HK-2 (cell line): ENCODE measurements around the gene UQCR11.
A peak's percentile ranks its signal among the peaks of the same experiment; 100 is the strongest.

Source experiments
- DNase-seq: peaks from one replicate; pipeline ENCODE4 v3.0.0-alpha.2; 2018; ENCODE audit not compliant: unreplicated experiment

Gene UQCR11

DNA sequence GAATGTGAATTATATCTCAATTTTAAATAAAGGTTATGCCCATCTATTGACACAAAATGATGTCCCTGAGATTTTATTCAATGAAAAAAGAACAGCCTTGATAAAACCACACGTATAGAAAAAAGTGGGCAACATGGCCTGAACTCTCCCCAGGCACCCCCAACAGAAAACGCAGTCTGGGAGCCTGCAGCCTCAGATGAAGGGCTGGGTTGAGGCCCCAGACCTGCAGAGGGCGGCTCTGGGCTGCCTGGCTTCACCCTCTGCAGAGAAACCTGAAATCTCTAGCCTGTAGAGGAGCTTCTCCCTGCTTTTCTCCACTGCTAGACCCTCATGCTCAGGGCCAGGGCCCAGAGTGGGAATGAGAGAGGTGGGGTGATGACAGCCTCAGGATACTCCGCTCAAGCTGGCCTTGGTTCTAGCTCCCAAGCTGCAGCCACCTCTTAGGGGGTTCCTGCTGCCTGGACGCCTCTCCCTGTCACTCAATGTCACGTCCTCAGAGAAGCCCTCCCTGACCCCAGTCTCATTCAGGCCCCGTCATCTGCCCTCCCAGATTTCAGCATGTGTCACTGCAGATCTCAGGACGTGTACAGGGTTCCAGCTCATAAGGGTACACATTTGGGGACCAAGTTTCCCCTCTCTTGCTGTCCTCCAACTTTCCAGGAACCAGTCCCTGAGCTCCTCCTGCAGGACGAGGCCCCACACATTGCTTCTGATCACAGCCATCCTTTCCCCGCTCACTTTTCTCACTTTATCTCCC is 14.4 kb downstream of the UQCR11 start:
- peak; percentile 42 for DNase-seq

DNA sequence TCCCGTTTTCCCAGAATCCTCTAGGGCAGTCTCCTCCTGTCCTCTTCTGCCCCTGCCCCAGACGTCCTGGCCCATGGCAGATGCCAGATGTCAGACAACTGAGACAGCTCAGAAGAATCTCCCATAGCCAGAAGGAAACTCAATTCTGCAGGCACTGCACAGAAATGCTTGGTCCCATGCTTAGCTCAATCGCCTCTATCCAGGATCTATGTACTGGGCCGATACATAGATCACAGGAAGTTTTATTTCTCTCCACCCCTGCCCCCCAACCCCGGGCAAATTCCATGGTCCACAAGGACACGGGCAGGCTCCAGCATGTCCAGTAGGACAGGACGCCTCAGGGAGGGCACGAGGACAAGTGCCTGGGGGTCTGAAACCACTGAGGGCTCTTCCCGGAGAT is 17.4 kb downstream of the UQCR11 start:
- no peak for DNase-seq

DNA sequence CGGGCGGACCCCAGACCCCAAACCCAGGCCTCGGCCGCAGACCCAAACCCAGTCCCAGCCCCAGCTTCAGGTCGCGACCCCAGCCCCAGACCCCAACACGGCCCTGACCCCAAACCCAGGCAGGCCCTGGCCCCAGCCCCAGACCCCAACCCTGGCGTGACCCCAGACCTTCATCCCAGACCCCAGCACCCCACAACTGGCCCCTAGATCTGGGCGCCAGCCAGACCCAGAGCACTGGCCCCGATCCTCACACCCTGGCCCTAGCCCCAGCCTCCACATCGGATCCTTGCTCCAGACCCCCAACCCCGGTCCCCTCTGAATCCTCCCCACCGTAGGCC is 20.1 kb downstream of the UQCR11 start:
- no peak for DNase-seq

DNA sequence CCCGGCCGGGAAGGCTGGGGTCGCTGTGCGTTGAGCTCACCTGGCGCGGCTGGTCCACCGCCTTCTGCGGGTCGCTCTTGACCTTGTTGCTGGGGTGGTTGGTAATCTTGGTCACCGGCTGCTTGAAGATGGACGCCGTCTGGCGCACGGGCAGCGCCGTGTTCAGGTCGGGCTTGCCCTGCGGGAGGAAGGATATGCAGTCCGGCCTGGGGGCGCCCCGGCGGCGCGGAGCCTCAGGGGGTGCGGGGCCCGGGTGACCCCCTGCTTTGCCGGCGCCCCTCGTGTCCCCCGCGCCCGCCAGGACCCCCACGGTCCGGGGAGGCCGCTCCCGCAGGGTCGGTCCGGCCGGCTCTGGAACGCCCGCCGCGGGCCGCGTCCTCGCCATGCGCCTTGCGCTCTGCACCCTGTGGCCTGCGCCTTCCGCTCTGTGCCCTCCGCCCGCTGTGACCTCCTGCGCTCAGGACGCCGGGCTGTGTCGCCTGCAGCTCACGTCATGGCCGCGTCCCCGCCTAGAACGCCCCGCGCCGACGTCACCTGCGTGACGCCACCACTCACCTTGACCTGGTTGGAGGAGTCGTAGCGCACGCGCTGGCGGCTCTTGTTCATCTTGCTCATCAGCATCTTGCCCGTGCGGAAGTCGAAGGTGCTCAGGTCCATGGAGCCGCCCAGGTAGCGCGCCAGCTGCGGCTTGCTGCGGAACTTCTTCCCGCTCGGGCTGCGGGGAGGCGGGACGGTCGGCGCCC is 20.6 kb downstream of the UQCR11 start:
- DNase-seq = no peak

DNA sequence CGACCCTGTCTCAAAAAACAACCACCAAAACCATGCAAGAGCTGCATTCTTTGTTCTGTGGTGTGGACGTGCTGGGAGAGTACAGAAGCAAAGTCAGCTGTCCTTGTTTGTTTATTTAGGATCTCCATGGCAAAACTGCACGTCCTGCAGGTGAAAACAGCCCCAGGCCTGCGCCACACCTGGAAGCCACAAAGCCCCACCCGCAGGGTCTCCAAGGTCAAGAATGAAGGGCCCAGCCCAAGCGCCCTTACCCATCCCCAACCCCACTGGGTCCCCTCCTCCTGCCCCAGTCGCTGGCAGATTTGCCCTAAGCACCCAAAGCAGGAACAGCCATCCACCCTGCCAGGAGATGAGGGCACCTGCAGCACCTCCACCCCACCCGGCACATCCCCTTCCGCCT is 23.1 kb downstream of the UQCR11 start:
- no peak for DNase-seq

DNA sequence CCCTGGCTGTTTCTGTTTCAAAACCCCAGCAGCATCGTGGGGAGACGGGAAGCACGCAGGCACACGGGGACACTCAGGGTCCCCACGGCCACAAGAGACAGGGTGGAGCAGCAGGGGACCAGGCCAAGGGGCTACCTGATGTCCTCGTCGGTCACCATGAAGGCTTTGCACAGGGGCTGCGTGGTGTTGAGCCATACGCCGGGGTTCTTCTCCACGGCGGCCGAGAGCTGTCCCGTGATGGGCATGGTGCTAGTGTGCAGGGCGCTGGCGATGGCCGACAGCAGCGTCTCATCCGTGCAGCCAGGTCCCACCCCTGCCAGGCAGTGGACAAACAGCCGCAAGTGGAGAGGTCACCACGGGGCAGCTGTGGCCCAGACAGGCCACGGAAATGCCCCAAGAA is 24.3 kb downstream of the UQCR11 start:
- DNase-seq = no peak

DNA sequence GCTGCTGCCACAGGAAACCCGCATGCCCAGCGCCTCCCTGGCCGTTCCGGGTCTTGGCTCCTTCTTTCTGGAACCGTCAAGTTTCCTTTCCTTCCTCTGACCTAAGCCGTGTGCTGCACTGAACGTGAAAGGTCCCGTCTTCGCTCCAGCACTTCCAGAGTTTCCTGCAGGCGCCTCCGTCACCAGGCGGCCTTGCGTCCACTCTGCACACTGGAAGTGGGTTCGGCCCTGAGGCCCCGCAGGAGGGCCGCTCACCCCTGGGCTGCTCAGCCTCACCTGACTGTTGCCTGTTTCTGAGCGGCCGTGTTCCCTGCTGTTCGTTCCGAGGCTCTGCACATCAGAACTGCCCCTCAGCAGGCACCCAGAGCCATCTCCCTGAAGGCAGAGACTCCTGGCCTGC is 24.9 kb downstream of the UQCR11 start:
- no peak for DNase-seq

DNA sequence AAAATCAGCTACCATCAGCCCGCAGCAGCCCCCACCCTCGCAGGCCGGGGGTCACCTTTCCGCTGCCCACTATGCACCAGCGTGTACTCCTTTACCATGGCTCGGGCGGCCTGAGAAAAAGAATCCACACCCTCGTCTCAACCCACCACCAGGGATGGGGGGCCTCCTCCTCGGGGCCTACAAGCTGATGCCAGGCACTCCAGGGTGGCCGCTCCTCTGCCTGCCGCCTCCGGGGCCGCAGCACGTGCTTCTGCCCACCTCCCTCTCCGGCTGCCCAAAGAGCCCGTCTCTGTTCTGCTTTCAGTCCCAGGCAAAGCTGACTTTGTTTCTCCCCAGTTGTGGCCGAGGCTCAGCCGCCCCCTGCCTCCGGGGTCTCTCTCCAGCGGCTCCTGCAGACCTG is 26.0 kb downstream of the UQCR11 start:
- DNase-seq = no peak

DNA sequence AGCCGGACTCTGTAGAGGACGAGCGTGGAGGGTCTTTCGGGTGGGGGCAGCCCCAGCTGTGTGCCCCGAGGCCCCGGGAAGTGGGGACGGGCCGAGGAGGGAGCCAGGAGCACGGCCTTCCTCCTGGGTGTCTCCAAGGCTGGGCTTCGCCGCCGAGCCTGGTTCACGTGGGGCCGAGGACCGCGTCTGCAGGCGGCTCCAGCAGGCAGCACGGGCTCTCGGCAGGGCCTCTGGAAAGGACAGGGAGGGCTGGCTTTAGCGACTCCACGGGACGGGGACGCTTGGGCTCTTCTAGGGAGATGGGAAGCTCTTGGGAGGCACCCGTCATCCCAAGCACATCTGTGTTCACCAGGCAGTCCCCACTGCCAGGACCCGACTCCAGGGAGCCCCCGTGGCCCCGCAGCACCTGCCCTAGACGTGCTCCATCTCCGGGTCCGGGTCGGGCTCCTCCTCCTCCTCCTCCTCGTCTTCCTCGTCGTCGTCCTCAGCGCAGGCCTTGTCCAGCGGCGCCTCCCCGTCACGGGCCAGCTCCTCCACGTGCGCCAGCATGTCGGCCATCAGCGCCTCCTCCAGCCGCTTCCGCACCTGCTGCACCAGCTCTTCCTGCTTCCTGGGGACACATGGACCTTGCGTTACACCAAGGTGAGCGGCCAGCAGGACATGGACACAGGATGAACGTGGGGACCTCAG is 27.2 kb downstream of the UQCR11 start:
- no peak for DNase-seq

DNA sequence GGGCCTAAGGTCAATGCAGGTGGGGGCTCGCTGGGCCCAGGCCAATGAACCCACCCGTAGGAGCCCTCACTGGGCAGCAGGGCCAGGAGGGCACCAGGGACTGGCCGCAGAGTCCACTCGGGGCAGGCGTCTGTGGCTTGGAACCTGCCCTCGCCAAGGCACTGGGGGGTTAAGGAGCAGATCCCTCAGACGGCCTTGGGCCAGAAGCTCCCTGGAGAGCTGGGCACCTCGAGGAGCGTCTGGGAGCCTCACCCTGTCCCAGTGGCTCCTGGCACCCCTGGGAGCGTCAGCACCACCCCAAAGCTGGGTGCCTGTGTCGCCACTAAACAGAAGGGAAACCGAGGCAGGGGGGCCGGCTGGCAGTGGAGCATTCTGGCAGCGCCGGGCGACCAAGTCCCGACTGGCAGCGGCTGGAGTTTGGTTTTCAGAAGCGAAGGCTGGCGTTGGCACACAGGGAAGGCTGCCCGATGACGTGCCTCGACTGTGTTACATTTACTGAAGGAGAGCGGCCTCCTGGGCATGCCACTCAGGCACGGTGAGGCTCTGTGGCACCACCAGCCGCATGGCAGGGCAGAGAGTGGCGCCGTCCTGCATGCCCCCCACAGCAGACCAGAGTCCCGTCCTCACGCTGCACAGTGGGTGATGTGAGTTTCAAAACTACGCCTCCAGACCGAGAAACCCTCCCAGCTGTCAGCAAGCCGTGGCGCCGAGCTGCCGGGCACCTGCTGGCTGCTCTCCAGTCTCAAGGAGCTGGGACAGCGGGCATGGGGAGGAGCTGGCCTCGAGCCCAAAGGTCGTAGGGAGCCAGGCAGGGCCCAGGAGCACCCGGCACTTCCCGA is 28.0 kb downstream of the UQCR11 start:
- DNase-seq = no peak

DNA sequence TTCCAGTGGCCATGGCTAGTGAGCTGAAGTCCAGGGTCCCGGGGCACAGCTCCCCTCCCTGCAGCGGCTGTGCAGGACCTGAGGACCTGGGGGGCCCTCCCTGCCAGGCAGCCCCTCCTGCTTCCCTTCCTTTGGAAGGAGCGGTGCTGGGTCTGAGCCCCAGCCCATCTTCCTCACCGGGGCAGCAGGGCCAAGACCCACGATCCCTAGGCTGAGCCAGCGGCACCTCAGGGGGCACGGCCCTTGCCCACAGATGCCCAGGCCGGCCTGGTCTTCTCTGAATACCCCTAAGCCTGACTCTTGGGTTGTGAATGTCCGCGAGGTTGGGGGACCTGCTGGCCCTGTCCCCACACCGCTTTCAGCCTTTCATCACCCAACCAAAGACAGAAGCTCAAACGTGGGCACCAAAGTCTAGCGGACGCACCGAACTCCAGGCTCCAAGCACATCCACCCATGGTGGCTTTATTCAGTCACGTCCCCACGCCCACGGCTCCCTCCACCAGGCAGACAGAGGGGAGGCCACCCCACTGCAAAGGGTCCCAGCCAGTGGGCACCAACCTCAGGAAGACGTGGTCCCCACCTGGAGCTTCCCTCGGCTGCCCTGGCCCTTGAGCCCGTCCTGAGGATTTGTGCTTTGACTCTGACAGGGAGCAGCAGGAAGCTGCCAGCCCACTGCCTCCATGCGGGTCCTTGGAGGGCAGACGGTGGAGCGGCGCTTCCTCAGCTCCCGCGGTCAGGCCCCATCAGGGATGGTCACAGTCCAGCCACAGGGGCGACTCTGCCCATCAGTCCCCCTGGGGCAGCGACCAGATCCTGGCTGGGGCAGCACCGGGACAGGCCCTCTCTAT is 28.8 kb downstream of the UQCR11 start:
- no peak for DNase-seq

DNA sequence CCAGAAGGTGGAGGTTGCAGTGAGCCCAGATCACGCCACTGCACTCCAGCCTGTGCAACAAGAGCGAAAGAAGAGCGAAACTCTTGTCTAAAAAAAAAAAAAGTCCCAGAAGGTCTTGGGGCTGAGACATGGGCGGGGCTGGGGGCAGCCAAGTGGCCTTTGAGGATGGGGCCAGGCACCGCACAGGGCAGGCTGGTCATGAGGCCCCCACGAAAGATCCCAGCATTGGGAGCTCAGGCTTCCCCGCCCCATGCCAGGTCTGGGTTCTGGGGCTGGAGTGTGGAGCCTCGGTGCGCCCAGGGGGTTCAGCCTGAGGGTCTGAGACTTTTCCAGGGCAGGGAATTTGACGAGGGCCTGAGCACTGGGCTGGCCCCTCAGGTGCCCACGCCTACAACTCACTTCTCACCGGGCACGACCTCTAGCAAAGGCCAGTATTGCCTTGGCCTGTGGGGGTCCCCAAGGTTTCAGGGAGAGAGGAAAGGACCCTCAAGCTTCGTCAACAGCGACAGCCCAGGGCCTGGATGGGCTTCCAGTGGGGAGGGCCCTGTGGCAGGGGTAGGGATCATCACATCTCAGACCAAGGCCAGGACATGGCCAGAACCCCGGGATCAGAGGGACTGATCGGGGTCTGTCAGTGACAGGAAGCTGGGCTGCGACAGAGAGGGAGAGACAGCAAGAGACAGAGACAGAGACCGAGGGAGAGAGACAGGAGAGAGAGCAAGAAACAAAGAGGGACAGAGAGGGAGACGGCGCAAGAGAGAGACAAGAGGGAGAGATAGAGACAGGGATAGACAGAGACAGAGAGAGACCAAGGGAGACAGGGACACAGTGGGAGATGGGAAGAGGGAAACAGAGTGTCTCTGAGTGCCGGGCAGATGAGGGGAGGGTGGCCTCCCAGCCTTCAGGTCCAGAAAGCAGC is 29.7 kb downstream of the UQCR11 start:
- DNase-seq = no peak

DNA sequence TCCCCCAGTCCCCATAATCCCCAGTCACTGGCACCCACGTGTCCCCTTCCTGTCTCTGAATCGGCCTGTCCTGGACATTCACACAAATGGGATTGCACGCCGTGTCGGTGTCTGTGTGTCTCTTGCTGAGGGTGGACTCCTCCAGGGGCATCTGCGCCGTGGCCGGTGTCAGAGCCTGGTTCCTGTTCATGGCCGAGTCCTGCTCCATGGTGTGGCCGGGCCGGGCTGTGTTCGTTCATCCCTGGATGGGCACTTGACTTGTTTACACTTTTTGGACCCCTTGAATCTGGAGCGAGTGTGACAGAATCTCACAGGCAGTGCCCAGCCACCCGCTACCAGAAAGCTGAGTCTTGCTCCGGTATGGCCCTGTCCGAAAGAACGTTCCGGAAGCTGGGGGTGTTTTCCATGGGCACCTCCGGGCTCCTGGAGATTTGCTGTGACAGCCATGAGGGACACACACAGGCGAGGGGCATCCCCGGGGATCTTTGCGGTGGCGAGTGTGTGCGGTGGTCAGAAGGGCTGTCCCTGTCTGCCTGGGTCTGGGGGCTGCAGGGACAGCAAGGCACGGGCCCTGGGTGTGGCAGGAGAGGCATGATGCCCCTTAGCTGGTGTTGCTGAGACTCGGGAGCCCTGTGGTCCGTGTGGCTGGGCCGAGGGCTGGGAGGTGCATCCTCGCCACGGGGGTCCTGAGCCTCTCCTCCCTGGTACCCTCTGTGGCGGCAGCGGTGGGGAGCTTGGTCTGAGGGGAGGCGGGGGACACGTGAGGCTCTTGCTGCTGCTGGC is 30.7 kb downstream of the UQCR11 start:
- DNase-seq = no peak

DNA sequence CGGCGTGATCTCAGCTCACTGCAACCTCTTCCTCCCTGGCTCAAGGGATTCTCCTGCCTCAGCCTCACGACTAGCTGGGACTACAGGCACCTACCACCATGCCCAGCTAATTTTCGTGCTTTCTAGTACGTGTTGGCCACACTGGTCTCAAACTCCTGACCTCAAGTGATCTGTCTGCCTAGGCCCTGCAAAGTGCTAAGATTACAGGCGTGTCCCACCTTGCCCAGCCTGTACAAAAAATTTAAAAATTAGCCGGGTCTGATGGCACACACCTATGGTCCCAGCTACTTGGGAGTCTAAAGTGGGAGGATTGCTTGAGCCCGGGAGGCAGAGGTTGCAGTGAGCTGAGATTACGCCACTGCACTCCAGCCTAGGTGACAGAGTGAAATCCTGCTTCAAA is 32.5 kb downstream of the UQCR11 start:
- no peak for DNase-seq

DNA sequence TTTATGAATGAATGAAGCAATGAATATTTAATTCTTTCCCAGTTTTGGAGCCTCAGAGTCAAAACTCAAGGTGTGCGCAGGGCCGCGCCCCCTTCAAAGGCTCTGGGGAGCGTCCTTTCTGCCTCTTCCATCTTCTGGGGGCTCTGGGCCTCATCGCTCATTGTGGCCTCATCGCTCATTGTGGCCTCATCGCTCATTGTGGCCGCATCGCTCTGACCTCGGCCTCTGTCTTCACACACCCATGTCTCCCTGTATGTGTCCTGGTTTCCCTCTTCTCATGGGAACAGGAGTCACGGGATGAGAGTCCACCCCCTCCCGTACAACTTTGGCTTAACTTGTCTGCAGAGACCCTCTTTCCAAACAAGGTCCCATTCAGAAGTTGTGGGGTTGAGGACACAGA is 33.9 kb downstream of the UQCR11 start:
- DNase-seq = no peak

DNA sequence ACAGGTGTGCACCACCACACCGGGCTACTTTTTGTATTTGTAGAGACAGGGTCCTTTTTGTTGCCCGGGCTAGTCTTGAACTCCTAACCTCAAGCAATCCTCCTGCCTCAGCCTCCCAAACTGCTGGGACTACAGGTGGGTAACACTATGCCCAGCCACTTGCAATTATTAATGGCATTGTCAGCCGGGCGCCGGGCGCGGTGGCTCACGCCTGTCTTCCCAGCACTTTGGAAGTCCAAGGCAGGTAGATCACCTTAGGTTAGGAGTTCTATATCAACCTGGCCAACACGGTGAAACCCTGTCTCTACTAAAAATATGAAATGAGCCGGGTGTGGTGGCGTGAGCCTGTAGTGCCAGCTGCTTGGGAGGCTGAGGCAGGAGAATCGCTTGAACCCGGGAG is 34.4 kb downstream of the UQCR11 start:
- DNase-seq = no peak

DNA sequence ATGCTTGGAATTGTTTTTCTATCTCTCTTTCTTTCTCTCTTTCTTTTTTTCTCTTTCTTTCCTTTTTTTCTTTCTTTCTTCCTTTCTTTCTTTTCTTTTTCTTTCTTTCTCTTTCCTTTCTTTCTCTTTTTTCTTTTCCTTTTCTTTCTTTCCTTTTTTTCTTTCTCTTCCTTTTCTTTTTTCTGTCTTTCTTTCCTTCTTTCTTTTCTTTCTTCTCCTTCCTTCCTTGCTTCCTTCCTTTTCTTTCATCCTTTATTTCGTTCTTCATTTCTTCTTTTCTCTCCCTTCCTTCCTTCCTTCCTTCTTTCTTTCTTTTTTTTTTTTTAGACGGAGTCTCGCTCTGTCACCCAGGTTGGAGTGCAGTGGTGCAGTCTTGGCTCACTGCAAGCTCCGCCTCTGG is 35.3 kb downstream of the UQCR11 start:
- no peak for DNase-seq

DNA sequence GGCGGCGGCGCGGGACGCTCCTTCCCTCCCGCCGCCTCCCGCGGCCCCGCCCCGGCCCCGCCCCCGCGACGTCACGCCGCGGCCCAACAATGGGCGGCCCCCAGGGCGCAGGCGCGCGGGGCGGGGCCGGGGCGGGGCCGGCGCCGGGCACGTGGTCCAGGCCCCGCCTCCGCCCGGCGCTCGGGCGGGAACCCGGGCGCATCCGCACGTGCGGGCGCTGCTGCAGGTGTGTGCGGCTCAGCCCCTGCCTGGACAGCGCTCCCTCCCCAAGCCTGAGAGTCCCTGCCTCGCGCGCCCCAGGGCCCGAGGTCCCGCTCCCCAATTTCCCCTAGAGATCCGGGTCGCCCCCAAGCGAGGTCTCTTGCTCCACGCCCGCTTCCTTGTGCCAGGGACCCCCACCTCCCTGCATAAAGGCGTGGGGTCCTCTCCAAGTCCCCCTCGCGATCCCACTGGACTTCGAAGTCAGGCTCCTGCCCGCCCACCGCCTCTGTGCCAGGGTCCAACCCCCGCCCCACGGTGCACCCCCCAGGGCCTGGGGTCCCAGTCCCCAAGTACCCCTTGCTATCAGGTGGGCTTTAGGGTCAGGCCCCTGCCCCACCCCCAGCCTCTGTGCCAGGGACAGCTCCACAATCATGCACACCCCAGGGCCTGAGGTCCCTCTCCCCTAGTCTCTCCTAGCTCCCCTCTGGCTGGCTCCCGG is 36.8 kb downstream of the UQCR11 start, which contains the start of gene MEX3D:
Gene MEX3D (minus strand): TSS at position 6 of the 700 bp plus-strand sequence. CDS start 267 bp downstream, outside the sequence.
- peak; percentile 64 for DNase-seq

DNA sequence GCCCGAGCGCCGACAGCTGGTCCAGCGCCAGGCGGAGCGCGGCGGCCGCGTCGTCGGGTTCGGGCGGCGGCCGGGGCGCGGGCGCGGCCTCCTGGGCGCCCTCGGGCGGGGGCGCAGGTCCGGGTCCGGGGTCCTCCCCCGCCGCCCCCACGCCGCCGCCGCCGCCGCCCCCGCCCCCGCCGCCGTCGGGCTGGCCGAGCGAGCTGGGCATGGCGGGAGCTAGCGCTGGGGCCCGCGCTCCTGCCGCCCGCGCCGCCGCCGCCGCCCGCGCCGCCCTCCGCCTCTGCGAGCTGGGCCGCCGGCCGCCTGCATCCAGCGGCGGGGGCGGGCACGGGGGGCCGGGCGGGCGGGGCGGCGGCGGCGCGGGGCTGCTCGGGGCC is 37.4 kb downstream of the UQCR11 start:
- no peak for DNase-seq
